Spleen (tissue), 13 donors: ENCODE measurements around the gene RASSF5. TPM values are rescaled to one million over a fixed set of nuclear protein-coding genes. Genes with fewer than 3 reads are reported as not detected.

Experiments
- DNase-seq: peaks from one replicate; pipeline ENCODE4 v3.0.0-alpha.2; 2020
- H3K27ac ChIP-seq, 8 donors: fragments of 200-600 bp; sonication (generic) in 7 of 8; 1 replicate in 4 of 8; 2 replicates in 4 of 8; pipeline versions ENCODE4 v1.5.0 to v1.8.0; 2016 to 2021; ENCODE audit warnings: inconsistent platforms in 4 of 8, mild to moderate bottlenecking in 4 of 8, moderate library complexity in 1 of 8
- H3K27me3 ChIP-seq, 7 donors: fragments of 200-600 bp; sonication (generic) in 6 of 7; replicated peaks in 1 of 7; 1 replicate in 4 of 7; 2 replicates in 3 of 7; pipeline versions ENCODE4 v1.5.0 to v1.8.0; 2016 to 2021; ENCODE audit warnings: inconsistent platforms in 3 of 7, mild to moderate bottlenecking in 1 of 7
- H3K36me3 ChIP-seq, 6 donors: fragments of 200-600 bp; sonication (generic) in 5 of 6; 1 replicate in 4 of 6; 2 replicates in 2 of 6; pipeline versions ENCODE4 v1.5.0 to v1.8.0; 2016 to 2021; ENCODE audit warnings: inconsistent platforms in 2 of 6
- H3K4me1 ChIP-seq, 6 donors: fragments of 200-600 bp; sonication (generic) in 5 of 6; 1 replicate in 3 of 6; 2 replicates in 3 of 6; pipeline versions ENCODE4 v1.5.0 to v1.8.0; 2016 to 2021; ENCODE audit warnings: inconsistent platforms in 3 of 6
- H3K4me3 ChIP-seq, 8 donors: fragments of 200-600 bp; sonication (generic) in 7 of 8; 1 replicate in 4 of 8; 2 replicates in 4 of 8; pipeline versions ENCODE4 v1.5.0 to v1.8.0; 2016 to 2021; ENCODE audit warnings: inconsistent platforms in 4 of 8, mild to moderate bottlenecking in 4 of 8, moderate library complexity in 2 of 8
- H3K9me3 ChIP-seq, 8 donors: fragments of 200-600 bp; sonication (generic) in 7 of 8; 1 replicate in 4 of 8; 2 replicates in 4 of 8; pipeline versions ENCODE4 v1.5.0 to v1.8.0; 2016 to 2021; ENCODE audit warnings: inconsistent platforms in 4 of 8
- CTCF ChIP-seq, 11 experiments: fragments of 200-600 bp in 7 of 11; fragments of 450-650 bp in 4 of 11; sonication (generic) in 4 of 11; IDR thresholded peaks in 8 of 11; conservative IDR thresholded peaks in 3 of 11; 1 replicate in 7 of 11; 2 replicates in 4 of 11; pipeline versions ENCODE4 v1.4.0 to v1.8.0; 2016 to 2021; ENCODE audit warnings: antibody characterized with exemption in 11 of 11, inconsistent platforms in 4 of 11, mild to moderate bottlenecking in 1 of 11
- POLR2A ChIP-seq, 3 donors: fragments of 450-650 bp; IDR thresholded peaks; one replicate each; pipeline ENCODE4 v1.5.1; 2017; ENCODE audit warnings: antibody characterized with exemption in 3 of 3, mild to moderate bottlenecking in 1 of 3
- POLR2AphosphoS5 ChIP-seq, 3 donors: sonication (generic); formaldehyde crosslinking; IDR thresholded peaks; one replicate each; pipeline ENCODE4 v1.5.1; 2017; ENCODE audit warnings: antibody characterized with exemption in 3 of 3
- WGBS, 5 donors: extraction: QIAGEN DNeasy Blood & Tissue Kit in 3 of 5; methylation state at CpG; one replicate each; pipeline versions ENCODE4 v1.1.5 to v1.1.7; 2013 to 2018; 5-methylcytosine and 5-hydroxymethylcytosine counted together
- intact Hi-C: fragments of 100-400 bp; cut with DNase I; formaldehyde crosslinking; loops from one replicate; pipeline ENCODE4 v1.15.0; 2023; ENCODE audit warnings: low total_unique reads
- long read RNA-seq, 2 donors: transcript quantifications; one replicate each; lab custom pipeline, GENCODE V29; 2026
- polyA plus RNA-seq, 3 donors: library from polyadenylated mRNA; stranded (reverse); fragments of 200-250 nt; gene quantifications; one replicate each; pipeline ENCODE4 v1.2.1, GENCODE V29; 2013
- total RNA-seq, 7 donors: library from RNA; depleted of rRNA in 3 of 7; stranded (reverse); fragments of >200 nt in 3 of 7; fragmentation: NEBNext Ultra II Directional in 4 of 7; extraction: Animal tissue kit (Norgen Biotek cat#: 25700) in 4 of 7; gene quantifications; one replicate each; pipeline versions ENCODE4 v1.1.0 to v1.2.1, GENCODE V29; 2016 to 2021
- donor health status: healthy with polysubstance abuse.
- donor health status: DM: no; HTN: no; CAD: no; lungs with moderate emphysema.
- donor health status: DM: no; HTN: no; CAD: no.
- donor health status: Bipolar disorder and iron deficiency.
- donor health status: healthy.
- donor health status: DM: no; HTN: no; CAD: no.
- donor health status: DM: yes; HTN: yes; CAD: no.

The RASSF5 gene, protein sequence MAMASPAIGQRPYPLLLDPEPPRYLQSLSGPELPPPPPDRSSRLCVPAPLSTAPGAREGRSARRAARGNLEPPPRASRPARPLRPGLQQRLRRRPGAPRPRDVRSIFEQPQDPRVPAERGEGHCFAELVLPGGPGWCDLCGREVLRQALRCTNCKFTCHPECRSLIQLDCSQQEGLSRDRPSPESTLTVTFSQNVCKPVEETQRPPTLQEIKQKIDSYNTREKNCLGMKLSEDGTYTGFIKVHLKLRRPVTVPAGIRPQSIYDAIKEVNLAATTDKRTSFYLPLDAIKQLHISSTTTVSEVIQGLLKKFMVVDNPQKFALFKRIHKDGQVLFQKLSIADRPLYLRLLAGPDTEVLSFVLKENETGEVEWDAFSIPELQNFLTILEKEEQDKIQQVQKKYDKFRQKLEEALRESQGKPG
- 100 to 1,000 TPM; 121 to 168 (median 131) TPM for total RNA-seq
- 10 to 100 TPM; 32.2 to 39.5 (median 35.8) TPM for polyA plus RNA-seq
- long read RNA-seq, donor 1, transcript RASSF5-201 (5 exons, 3,496 nt): major isoform, 7 of 11 reads
- long read RNA-seq, donor 1, partial matches to known transcripts: 0 of 11 reads
- long read RNA-seq, donor 1, other reads (novel, unspliced or antisense): 0 of 11 reads
- long read RNA-seq, donor 2, transcript RASSF5-201 (5 exons, 3,496 nt): major isoform, 8 of 12 reads
- long read RNA-seq, donor 2, partial matches to known transcripts: 0 of 12 reads
- long read RNA-seq, donor 2, other reads (novel, unspliced or antisense): 0 of 12 reads

GRCh38 chr1:206507284-206508129, at the start of gene RASSF5:
Gene RASSF5 (plus strand): TSS chr1:206507531. CDS start chr1:206507603, 72 bp downstream.
- H3K4me1 ChIP-seq: peaks cover 3 to 87% (median 60%) of the 10 kb centered on the region in 6 donors
- 1 to 2% (median 1%) methylated on average over 19 to 97 of the region's 97 CpGs for WGBS, 5 donors
- intact Hi-C loops: no loop called here

GRCh38 chr1:206459703-206460102, 47.6 kb upstream of the RASSF5 start:
- Histone ChIP-seq H3K27me3 (no peaks in the 10 kb centered on the region), H3K27ac (peak overlapping the region in 1 of 8 donors; percentile 66), H3K4me1 (peaks cover 0 to 51% (median 18%) of the 10 kb centered on the region in 6 donors), H3K9me3 (no peaks in the 10 kb centered on the region), H3K36me3 (peaks cover 0 to 94% (median 22%) of the 10 kb centered on the region in 6 donors), H3K4me3 (no peak overlapping the region)
- intact Hi-C loops: no loop called here
- DNase-seq: no peak
- no peak for TF ChIP-seq POLR2AphosphoS5 (IDR thresholded peaks at IDR 0.05)
- no peak for TF ChIP-seq CTCF (IDR thresholded peaks at IDR 0.05 in 8 of 11, conservative IDR thresholded peaks at IDR 0.05 in 3 of 11)
- TF ChIP-seq POLR2A (IDR thresholded peaks at IDR 0.05): no peak
- WGBS, 5 donors: 94 to 99% (median 98%) methylated on average over 4 of the region's 4 CpGs

More at GRCh38 chr1:206507284-206508129, at the start of gene RASSF5:
- H3K4me3 ChIP-seq: peak within 1 kb of the TSS; percentile 49 to 93 (median 68)
- TF ChIP-seq CTCF (IDR thresholded peaks at IDR 0.05 in 8 of 11, conservative IDR thresholded peaks at IDR 0.05 in 3 of 11) (no peak), POLR2A (IDR thresholded peaks at IDR 0.05) (peak in 1 of 3 donors; percentile 22), POLR2AphosphoS5 (IDR thresholded peaks at IDR 0.05) (peak; percentile 87 to 93 (median 87))
- no peaks in the 10 kb centered on the region for H3K9me3 ChIP-seq
- peak within 1 kb of the TSS in 7 of 8 donors; percentile 63 to 84 (median 73) for H3K27ac ChIP-seq
- H3K36me3 ChIP-seq: no peaks in the 10 kb centered on the region
- DNase-seq: peak; percentile 95
- H3K27me3 ChIP-seq: peaks cover 0 to 62% (median 14%) of the 10 kb centered on the region in 7 donors

DNA sequence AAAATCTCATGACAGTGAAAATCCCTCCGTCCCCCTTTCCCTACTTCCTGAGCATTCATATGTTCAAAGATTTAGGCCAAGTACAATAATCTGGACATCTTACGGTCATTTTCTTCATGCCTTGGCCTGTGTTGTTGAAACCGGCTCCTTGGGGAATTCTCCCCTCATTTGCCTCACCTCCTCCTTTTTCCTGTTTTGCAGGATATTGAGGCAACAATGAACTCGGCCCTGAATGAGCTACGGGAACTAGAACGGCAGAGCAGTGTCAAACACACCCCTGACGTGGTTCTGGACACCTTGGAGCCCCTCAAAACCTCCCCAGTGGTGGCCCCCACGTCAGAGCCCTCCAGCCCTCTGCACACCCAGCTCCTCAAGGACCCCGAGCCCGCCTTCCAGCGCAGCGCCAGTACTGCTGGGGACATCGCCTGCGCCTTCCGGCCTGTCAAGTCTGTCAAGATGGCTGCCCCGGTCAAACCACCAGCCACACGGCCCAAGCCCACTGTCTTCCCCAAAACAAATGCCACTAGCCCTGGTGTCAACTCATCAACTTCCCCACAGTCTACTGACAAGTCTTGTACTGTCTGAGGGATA, 46.4 kb upstream of the RASSF5 start:
- 74 to 86% (median 76%) methylated on average over 17 of the region's 17 CpGs for WGBS, 5 donors
- peaks cover 0 to 82% (median 11%) of the 10 kb centered on the region in 6 donors for H3K36me3 ChIP-seq
- no peaks in the 10 kb centered on the region for H3K27me3 ChIP-seq
- peak; percentile 76 for DNase-seq
- intact Hi-C loops: no loop called here
- H3K27ac ChIP-seq: peak overlapping the region in 4 of 8 donors; percentile 11 to 66 (median 28)
- no peak for TF ChIP-seq CTCF (IDR thresholded peaks at IDR 0.05 in 8 of 11, conservative IDR thresholded peaks at IDR 0.05 in 3 of 11)
- peak in 2 of 3 donors; percentile 6 to 46 for TF ChIP-seq POLR2AphosphoS5 (IDR thresholded peaks at IDR 0.05)
- TF ChIP-seq POLR2A (IDR thresholded peaks at IDR 0.05): no peak
- no peak overlapping the region for H3K4me3 ChIP-seq
- H3K9me3 ChIP-seq: no peaks in the 10 kb centered on the region
- H3K4me1 ChIP-seq: peaks cover 0 to 54% (median 21%) of the 10 kb centered on the region in 6 donors
